HuH-7.5 (cell line): Measurements from ENCODE around the gene ARRDC5.
"Not testable (repeated sequence)": the region's sequence is repeated elsewhere in the genome, so short reads cannot be mapped to it uniquely, and the experiment has no call there.

ENCODE experiments used
- DNase-seq: peaks from one replicate; pipeline ENCODE4 v3.0.0; 2011; ENCODE audit warnings: low spot score

The ARRDC5 gene

GRCh38 chr19:4868286-4868834 is 34.3 kb downstream of the ARRDC5 start:
- peak; percentile 7 for DNase-seq

DNA sequence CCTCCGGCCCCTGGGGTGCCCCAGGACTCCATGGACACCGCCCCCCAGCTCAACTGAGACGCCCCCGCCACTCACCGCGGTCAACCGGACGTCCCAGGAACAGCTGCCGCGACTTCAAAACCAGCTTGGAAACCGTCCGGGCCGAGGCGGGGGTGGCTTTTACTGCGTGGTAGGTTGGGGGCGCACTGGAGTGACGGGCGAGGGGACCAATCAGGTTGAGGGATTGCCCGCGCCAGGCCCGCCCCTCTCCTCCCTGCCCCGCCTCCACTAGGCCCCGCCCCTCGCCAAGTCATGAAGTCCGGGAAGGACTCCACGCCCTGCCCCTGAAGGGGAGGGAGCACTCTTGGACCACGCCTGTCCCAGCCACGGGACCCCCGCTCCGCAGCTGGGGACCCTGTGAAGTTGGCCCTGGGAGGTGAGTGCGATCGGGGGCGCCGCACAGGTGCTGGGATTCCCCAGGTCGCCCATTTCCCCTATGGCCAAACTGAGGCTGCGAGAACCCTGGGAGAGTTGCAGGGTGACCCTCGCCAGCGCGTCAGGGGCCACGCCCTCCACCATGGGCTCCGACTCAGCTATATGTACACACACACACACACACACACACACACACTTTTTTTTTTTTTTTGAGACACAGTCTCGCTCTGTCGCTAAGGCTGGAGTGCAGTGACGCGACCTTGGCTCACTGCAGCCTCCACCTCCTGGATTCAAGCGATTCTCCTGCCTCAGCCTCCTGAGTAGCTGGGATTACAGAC is 35.0 kb downstream of the ARRDC5 start, which contains the start of gene PLIN3:
Gene PLIN3, minus strand, starts transcription at position 134 of the 752 bp plus-strand sequence. CDS start 6,273 bp downstream, outside the sequence.
- peak; percentile 98 for DNase-seq

DNA sequence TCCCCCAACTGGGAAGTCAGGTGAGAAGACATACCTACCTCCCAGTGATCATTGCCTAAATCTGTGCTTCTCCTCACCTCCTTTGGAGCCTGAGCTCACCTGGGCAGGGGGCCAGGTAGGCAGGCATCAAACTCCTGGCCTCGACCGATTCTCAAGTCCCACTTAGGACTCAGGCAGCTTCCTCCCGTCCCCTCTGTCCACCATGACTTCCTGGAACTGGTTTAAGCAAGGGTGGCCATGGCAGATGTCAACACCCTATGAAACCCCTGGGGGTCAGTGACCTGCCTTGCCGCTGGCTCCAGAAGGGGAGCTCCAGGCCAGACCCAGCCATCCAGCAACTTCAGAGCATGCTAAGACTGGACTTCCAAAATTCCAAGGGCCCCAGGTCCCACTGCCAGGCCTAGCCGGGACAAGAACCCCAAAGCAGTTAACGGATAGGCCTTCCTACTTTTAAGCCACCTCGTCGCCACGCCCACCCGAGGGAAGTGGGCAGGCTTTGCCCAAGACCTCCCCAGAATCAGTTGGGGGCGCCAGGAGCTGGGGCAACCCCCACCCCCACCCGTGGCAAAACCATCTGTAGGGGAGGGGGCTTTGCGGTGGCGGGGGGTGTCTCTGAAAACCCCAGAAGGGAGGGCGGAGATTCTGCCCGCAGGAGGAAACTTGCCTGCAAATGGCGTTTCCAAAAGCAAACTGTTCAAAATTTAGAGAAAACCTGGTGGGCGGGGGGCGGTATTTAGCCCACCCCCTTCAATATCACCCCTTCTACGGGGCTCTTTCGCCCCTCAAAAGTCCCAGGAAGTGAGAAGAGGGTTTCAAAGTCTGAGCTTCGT is 35.9 kb downstream of the ARRDC5 start:
- DNase-seq = peak; percentile 56

- DNase-seq = no peak
Measured at GRCh38 chr19:4861147-4861546, 41.5 kb downstream of the ARRDC5 start.

DNA sequence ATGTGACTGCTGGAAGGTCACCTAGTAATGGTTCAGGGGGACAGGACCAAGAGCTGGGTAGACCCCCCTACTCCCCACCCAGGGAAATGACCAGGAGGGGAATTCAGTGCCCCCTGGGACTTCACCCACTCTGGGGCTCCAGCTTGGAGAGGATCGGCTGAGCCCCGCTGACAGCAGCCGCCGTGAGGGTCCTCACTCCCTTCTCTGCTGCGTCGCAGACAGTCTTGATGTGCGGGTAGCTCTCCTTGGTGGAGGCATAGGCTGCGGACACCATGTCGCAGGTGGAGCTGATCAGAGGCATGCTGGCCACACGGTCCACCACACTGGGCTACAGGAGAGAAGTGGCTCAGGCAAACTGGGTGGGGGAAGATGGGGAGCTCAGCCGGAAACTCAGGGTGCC is 43.0 kb downstream of the ARRDC5 start:
- DNase-seq = no peak

DNA sequence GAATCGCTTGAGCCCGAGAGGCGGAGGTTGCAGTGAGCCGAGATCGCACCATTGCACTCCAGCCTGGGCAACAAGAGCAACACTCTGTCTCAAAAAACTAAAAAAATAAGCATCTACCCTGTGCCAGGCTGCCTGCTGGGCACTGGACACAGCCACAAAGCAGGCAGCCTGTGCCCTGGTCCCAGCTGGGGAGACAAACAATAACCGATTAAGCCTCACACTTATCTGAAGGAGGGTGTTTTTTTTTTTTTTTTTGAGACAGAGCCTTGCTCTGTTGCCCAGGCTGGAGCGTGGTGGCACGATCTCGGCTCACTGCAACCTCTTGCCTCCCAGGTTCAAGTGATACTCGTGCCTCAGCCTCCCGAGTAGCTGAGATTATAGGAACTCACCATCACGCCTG is 46.2 kb downstream of the ARRDC5 start:
- DNase-seq = not testable (repeated sequence)

- not testable (repeated sequence) for DNase-seq
Measured at GRCh38 chr19:4853506-4853905, 49.2 kb downstream of the ARRDC5 start.

- no peak for DNase-seq
Measured at GRCh38 chr19:4852484-4852883, 50.2 kb downstream of the ARRDC5 start.

GRCh38 chr19:4851551-4852290 is 51.0 kb downstream of the ARRDC5 start:
- DNase-seq = peak; percentile 66

DNA sequence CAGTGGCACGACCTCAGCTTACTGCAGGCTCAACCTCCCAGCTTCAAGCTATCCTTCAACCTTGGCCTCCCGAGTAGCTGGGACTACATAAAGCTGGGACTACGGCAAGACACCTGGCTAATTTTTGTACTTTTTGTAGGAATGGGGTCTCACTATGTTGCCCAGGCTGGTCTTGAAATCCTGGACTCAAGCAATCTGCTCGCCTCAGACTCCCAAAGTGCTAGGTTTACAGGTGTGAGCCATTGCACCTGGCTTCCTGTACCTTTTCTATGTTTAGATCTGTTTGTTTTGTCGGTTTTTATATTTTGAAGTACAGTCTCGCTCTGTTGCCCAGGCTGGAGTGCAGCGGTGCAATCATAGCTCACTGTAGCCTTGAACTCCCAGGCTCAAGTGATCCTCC is 53.7 kb downstream of the ARRDC5 start:
- DNase-seq = no peak

DNA sequence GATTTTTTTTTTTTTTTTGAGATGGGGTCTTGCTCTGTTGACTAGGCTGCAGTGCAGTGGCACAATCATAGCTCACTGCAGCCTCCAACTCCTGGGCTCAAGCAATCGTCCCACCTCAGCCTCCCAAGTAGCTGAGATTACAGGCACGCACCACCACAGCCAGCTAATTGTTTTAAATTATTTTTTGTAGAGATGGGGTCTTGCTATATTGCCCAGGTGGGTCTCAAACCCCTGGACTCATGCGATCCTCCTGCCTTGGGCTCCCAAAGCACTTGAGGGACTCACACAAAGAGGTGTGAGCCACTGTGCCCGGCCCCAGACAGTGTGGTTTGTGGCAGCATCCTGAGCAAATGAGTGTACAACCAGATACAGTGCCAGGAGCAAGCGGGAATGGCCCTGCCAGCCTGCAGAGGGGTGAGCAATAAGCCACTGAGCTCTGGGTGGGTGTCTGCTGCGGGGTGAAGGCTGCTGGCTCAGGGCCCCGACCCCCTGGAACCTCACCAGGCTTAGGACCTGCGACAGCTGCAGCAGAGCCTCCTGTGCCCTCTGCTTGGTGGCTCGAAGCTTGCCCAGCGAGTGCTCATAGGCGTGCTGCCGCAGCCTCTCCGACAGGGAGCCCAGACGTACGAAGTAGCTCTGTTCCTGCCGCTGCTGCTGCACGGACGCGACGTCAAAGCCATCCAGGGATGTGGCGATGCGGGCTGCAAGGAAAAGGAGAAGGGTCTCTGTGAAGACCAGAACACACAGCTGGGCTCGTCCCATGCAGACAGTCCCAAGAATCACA is 55.3 kb downstream of the ARRDC5 start:
- DNase-seq = no peak

DNA sequence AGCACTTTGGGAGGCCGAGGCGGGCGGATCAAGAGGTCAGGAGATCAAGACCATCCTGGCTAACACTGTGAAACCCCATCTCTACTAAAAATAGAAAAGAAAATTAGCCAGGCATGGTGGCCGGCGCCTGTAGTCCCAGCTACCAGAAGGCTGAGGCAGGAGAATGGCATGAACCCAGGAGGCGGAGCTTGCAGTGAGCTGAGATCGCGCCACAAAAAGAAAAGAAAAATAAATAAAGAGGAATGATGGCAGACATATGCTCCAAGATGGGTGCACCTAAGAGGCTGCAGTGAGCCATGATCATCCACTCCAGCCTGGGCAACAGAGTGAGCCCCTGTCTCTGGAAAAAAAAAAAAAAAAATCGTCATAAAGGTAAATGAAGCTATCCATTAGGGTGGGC is 56.7 kb downstream of the ARRDC5 start:
- DNase-seq = not testable (repeated sequence)

- no peak for DNase-seq
Measured at GRCh38 chr19:4844348-4845179, 58.1 kb downstream of the ARRDC5 start.

GRCh38 chr19:4843647-4843965 is 59.1 kb downstream of the ARRDC5 start:
- DNase-seq = no peak
